HS-27A (cell line): ENCODE measurements around the gene MALT1.
"Not testable (repeated sequence)": the region's sequence is repeated elsewhere in the genome, so short reads cannot be mapped to it uniquely, and the experiment has no call there.

Experiments used
- DNase-seq: peaks from one replicate; pipeline ENCODE4 v3.0.0-alpha.2; 2012; ENCODE audit warnings: low read depth, missing footprints

MALT1 gene

DNA sequence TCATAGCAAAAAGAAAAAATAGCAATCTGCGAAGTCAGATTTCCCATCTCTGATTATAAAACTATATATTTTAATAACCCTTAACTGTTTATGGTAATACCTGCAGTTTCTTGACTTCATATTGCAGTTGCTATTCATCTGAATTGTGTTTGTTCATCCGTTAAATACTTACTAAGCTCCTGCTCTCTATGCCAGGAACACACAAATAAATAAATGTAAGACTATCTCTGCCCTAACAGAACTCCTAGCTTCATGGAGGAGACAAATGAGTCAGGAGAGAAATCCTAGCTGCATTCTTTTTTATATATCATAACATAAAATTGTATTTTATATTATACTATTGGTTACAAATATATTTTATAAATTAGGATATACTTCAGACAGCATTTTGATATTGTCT is 61.2 kb downstream of the MALT1 start:
- no peak for DNase-seq

DNA sequence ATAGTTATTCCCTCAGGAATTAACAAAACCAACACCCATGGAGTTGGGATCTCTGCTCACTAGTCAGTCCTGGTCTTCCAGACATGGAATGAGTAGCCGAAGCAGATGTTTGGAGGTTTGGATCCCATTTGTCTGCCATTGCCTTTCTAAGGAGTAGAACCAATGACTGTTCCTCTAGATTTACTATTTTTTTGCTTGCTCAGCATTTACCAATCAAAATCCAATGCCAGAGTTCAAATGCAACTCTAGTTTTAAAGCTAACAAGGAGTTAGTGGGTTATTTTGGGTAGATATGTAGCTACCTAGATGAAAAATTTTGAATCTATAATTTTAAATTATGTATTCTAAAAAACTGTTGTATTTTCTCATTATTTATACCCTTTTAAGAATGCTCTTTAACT is 62.6 kb downstream of the MALT1 start:
- no peak for DNase-seq

DNA sequence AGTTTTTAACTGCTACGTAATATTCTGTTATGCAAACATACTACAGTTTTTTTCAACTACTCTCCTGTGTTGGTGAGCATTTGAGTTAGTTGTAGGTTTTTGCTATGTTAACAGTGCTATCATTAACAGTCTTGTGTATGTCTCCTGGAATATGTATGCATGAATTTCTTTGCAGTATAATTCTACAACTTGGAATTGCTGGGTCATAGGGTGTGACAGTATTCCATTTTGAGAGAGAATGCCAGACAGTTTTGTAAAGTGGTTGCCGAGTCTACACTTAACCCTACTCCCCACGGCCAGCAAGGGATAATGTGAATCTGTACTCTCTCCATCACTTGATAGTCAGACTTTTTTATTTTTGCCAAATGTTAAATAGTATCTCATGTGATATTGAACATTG is 67.1 kb downstream of the MALT1 start:
- DNase-seq: no peak

DNA sequence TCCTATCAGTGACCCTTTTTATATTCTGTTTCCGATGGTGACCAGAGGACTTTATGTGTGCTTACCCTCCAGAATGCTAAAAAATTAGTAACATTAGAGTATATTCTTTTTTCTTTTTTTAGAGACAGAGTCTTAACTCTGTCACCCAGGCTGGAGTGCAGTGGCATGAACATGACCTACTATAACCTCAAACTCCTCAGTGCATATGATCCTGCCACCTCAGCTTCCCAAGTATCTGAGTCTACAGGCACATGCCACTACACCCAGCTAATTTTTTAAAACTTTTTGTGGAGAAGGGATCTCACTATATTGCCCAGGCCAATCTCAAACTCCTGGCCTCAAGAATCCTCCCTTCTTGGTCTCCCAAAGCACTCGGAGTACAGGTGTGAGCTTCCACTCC is 74.6 kb downstream of the MALT1 start:
- DNase-seq: no peak

DNA sequence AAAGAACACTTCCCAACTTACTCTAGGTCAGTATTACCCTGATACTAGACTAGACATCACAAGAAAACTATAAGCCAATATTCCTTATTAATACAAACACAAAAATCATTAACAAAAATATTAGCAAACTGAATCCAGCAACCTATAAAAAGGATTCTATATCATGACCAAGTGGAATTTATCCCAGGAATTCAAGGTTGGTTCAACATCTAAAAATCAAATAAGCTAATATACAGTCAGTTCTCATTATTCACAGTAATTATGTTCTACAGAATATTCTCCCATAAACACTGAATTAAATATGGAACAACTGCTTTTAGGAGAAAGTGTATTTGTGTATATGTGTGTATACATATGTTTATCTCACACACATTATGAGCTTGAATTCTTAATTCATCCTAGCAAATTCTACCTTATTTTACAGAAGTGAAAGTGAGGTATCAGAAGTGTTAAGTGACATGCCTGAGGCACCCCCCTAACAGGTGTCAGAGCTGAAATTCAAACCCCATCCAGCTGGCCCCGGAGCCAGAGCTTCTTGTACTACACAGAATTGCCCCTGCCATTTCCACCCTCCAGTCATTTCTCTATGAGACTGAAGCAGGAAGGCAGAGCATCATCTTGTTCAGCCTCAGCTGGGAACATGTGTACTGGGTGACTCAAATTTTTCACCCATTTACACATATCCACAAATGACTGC is 77.8 kb downstream of the MALT1 start:
- no peak for DNase-seq

DNA sequence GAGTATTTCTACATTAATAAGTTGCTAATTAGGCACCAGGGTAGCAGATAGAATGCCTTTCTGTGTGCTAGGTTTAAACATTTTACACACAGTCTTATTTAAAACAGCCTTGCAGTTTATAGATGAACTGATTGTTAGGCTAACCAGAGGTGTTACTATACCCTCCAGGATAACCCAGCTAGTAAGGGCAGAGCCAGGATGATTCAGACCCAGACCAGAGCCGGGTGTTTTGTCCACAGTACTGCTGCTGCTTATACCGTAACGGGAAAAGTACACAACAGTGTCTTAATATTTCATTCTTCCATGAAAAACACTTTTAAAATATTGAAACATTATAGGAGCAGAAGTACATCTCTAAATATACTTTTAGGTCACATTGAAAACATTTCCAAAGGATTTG is 82.7 kb downstream of the MALT1 start:
- no peak for DNase-seq

DNA sequence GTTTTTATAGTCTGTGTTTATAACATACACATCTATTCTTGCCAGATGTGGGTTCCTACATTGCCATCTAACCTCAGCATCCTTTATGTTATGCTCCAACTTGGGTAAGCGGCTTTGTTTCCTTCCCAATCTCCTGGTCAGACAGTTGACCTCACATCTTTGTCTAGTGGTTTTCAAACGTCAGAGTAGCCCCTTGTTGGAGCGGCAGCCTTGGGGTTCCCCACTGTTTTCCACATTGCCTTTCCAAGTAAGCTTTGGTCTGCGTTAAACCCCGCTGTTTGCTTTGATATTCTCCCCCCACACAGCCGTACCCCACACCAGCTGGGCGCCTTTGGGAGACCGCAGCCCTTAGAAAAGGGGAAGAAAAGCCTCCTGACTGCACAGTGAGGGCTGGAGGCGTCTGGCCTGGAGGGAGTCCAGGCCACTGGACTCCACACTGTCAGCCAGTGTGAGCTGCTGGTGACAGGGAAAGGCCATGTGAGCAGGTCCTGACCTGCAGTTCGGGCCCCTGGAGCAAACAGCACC is 83.3 kb downstream of the MALT1 start:
- no peak for DNase-seq

DNA sequence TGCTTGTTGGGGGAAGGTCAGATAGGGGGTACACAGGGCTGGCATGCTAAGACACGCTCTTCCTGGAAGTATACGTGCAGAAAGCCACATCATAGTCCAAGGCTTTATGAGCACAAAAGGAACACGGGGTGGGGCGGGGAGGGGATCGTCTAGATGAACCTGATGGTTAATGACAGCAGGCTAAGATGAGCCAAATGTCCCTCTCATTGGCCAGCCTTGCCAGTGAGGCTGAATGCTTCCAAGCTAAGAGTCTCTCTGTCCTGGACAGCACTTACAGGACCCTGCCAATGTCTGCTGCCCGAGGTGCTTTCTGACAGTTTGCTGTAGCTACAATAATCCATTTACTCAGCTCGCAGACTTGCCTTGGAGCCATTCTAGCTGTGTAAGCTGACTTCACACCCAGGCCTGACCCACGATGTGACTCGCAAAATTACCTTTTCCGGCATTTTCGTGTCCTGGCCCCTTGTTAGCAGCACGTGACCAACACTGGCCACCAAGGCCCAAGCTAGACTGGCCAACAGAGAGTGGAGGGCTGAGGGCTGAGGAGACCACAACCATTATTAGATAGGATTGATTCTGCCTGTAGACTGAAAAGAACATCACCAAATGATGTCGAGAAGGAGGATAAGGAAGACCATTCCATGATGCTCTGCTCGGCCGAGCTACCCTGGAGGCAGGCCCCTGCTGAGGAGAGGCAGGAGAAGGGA is 84.2 kb downstream of the MALT1 start:
- DNase-seq: no peak

DNA sequence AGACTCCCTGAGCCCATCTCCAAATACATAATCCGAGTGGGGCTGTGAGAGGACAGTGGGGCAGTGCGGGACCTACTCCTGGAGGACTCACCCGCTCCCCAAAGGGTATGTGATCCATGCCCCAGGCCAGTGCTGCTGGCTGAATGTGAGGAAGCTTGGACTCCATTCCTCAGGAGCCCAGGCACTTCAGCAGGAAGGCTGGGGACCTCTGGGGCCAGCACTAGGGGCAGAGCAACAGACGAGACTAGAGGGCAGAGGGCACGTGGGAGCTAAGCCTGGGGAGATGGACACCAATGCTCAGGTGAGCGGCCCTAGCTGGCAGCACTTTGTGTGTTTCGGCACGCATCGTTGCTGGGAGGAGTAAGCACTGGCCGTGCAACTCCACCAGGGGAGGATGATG is 84.9 kb downstream of the MALT1 start:
- DNase-seq: no peak

DNA sequence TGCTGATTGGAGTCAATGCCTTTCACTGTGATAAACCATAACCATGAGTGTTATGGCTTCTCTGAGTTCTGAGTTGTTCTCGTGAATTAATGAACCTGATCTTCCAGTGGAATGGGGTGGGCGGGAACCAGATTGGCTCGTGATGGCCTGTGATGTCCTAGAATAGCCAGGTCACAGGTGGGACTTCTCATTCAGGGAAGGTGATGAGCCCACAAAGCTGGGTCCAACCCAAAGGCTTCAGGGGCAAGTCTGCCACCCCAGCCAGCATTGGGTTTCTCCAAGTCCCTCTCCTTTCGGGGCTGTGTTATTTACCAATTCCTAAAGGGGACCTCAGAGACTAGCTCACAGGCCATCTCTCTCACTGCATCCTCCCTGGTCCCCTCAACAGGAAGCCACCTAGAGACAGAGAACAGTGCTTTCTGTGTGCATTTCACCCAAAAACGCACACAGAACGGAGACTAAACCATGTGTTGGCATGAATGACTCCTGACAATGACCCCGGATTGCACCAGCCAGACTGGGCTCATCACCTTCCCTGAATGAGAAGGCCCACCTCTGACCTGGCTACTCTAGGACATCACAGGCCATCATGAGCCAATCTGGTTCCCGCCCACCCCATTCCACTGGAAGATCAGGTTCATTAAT is 85.5 kb downstream of the MALT1 start:
- no peak for DNase-seq

DNA sequence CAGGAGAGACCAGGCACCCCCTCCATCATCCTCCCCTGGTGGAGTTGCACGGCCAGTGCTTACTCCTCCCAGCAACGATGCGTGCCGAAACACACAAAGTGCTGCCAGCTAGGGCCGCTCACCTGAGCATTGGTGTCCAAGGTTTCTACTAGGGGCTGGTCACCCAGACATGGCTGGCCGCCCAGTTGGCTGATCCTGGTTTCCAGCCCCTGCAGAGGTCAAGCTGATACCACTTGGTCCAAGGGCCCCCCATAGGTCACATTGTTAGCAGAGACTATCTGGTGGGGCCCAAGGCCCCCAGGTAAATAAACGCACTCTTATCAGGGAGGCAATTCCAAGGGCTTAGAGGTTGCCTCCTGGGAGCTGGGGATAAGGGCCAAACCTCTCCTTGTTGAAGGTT is 86.1 kb downstream of the MALT1 start:
- DNase-seq: not testable (repeated sequence)

DNA sequence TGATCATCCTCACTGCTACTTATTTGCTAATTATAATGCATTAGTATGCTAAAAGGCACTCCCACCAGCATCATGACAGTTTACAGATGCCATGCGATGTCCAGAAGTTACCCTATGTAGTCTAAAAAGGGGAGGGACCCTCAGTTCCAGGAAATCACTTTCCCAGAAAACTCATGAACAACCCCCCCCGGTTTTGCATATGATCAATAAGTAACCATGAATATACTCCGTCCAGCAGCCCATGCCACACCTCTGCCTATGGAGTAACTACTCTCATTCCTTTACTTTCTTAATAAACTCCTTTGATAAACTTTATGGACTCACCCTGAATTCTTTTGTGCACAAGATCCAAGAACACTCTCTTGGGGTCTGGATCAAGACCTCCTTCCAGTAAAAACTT is 86.8 kb downstream of the MALT1 start:
- DNase-seq: no peak

DNA sequence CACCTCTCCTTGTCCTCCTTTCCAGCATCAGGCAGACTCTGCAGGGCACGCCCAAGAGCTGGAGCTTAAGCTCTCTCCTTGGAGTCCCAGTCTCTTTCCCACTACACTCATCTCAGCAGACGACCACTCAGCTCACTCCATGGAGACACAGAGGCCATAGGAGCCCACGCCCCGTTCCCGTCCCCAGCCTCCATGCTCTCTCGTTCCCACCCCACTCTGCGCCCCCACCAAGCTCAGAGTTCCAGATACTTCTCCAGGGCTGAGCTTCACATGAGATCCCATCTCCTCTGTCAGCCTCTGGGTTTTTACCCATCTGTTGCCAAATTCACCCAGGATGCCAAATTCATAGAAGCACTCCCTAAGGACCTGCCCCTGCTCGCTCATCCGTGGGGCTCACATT is 87.3 kb downstream of the MALT1 start:
- DNase-seq: no peak

DNA sequence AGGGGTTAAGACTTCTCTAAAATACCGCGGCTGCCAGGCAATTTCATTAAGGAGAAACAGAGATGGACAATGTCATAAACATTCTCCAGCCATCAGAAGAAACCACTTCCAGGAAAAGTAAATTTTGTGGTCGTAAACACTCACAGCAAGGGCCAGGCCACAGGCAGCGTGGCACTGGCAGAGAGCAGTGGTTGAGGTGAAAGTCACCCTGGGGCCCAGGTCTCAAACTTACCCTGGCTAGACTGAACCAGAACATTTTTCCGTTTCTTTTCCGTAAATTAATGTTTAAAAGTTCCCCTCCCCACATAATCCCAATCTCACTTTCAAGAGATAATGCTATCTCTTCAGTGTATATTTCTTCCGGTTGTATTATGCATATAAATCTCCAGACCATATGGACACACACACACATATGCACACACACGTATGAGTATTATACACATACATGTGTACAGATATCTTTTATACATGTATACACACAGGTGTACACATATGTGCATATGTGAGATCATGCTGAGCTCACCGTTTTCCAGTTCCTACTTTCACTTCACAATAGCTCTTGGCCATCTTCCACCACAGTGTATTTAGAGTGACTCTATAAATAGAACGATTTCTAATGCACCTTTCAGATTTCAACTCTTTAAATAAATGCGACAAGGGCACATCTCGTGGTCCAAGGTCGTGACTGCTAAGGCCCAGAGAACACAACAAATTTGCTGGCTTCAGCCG is 90.1 kb downstream of the MALT1 start:
- no peak for DNase-seq

DNA sequence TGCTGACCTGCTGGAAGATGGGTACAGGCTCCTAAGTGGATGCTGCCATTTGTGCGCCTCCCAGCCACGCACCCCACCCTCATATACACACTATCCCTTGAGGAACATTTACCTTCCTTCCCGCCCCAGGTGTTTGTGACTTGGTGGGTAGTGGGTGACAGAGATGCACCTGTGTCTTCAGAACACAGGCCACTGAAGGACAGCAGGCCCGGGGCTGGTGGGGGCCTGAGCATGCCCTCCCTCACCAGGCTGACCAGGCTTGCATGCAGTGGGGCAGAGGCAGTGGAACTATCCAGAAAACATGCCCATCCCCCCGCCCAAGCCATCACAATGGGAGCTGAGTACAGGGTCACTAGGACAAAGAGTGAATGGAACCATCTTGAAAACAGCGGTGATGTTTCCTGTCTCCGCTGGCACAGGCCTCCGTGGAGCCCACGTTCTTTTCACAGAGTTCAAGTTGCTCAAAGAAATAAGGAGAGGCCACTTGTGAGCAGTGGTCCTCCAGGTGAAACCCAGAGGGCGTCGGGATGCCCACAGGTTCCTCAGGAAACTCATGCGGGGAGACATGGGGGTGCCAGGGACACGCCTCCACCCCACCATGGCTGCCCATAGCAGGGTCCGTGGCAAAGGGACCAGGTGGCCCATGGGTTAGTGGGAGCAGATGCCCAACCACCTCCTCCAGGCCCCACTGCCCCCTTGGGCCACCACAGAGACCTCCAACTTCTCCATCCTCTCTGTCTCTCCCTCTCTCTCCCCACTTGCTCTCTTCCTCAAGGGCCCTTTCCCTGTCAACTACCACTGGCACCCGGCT is 90.9 kb downstream of the MALT1 start:
- DNase-seq: no peak

DNA sequence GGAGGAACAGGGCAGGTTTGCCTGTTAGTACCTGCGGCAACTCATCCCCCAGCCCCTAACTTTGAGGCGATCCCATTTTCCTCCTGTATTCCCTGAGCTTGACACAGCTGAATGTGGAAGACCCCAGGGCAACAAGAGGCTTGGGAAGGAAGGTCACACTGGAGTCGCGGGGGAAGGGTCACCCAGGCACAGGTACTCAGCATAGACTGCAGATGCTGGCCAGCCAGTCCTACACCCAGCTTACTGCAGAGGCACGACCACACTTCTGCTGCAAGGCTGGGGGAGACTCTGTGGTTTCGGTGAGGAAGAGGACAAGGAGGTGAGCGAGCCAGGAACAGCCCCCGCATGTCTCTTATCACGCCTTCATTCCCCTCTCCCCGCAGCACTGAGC is 91.5 kb downstream of the MALT1 start:
- no peak for DNase-seq

DNA sequence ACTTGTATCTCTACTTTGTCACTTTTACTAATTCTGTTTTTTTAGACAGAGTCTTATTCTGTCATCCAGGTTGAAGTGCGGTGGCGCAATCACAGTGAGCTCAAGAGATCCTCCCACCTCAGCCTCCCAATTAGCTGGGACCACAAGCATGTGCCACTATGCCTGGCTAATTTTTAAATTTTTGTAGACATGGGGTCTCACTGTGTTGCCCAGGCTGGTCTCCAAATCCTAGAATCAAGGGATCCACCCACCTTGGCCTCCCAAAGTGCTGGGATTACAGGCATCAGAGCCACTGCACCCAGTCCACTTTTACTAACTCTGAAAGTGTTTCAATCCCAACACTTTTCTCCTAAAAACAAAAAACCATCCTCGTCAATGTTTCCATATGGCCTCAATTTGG is 94.9 kb downstream of the MALT1 start:
- DNase-seq: no peak

DNA sequence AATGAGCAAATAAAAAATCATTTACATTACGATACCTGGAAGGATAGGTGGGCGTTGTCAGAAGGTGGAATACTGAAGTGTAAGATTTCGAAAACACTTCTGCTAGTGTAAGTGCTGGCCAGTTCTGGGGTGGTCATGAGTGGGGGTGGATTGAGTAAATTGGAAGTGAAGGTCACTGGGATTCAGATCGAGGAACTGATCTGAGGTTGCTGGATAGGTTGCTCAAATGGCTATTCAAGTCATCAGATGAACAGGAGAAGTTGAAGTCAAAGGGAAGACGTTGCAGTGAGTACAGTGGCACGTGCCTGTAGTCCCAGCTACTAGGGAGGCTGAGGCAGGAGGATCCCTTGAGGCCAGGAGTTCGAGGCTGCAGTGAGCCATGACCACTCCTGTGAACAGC is 95.7 kb downstream of the MALT1 start:
- no peak for DNase-seq

DNA sequence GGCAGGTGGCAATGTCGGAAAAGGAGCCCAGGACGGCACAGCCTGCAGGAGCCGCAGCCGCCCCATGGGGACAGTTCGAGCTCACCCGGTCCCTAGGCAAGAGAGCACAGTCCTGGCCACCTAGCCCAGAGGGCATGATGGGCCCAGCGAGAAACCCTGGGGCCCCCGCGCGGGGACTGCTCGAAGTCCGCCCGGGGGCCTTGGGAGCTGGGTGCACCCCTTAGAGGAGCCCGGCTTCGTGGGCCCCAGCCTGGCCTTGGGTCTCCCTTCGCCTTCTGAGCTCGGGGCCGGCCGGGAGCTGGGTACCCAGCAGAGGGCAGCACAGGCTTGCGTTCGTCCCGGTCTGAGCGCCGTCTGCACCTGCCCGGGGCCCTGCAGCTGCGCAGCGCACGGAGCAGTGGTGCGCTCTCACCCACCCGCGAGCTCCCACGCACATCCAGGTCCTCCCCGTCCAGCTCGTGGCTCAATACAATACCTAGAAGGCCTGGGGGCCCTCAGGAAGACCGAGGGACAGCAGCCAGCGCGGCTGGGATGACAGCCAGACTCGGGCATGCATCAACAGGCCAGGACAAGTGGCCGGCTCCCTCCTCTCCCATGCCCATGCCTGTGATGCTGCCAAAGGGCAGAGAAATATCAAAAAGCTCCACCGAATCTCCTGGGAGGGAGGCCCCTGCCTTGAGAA is 97.2 kb downstream of the MALT1 start:
- DNase-seq: no peak

DNA sequence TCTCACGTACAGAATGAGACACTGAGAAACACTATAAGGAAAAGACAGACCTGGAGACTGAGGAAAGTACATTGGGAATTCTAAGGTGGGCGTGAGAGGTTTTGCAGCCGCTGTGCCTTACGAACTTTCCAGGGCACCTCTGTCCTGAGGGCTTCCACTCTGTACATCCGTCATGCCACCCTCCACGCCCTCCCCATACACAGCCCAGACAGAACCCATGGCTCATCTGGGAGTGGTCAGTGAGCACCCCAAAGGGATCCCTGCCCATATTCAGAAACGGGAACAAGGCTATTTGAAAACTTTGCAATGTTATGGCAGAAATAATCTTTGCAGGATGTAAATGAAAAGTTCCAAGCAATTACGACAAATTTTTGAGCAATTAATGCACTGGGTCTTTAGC is 98.1 kb downstream of the MALT1 start:
- no peak for DNase-seq

DNA sequence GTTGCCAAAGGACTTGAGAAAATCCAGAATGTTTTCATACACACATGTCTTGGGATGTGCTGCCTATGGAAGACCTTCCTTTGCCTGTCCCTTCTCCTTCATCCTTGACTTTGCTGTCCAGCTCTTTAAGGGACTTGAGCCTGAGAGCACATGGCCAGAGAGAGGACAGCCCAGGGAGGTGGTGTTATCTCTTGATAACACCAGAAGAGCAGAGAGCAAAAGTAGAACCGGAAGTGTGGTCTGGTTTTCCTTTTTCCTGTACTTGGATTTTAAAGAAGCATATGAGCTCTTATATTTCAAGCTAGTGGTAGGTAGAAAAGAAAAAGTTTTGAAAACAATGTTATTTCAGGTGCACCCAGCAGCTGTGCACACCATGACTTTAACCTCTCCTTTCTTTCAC is 99.3 kb downstream of the MALT1 start:
- DNase-seq: no peak
